ENCODE measurements around the gene STXBP1. TPM values are rescaled to one million over a fixed set of nuclear protein-coding genes. Genes with fewer than 3 reads are reported as not detected.
A peak's percentile ranks its signal among the peaks of the same experiment; 100 is the strongest.

The STXBP1 gene
- total and polyA plus RNA-seq, 9 of the 15 experiments (the other 6 are each of a cell fraction or from before 2014, with no cell fraction given): 4.6 to 35.1 (median 9.7) TPM

GRCh38 chr9:127715470-127716337 lies 103.6 kb downstream of the STXBP1 start, which contains the start of the genes PTRH1 and TTC16 (continued):
- TF ChIP-seq ESRRA (IDR thresholded peaks at IDR 0.05; ENCODE audit: borderline replicate concordance, low read depth) (peak; percentile 56), ASH1L (IDR thresholded peaks at IDR 0.05; ENCODE audit: borderline replicate concordance, low read depth, partially characterized antibody) (peak; percentile 90), CSDE1 (IDR thresholded peaks at IDR 0.05) (peak in 1 of 2 experiments; percentile 52; a peak in 1 of 4 replicates), KDM1A (IDR thresholded peaks at IDR 0.05) (no peak), PRDM10 (IDR thresholded peaks at IDR 0.05; ENCODE audit: partially characterized antibody) (peak; percentile 89), RBM34 (IDR thresholded peaks at IDR 0.05; ENCODE audit: borderline replicate concordance, insufficient read depth, low read length) (no peak), MTA1 (IDR thresholded peaks at IDR 0.05; ENCODE audit: borderline replicate concordance) (peak; percentile 47; the same call in 1 of the 2 replicates), E2F6 (IDR thresholded peaks at IDR 0.05; ENCODE audit: borderline replicate concordance in 1 of 2, extremely low read depth in 1 of 2, insufficient read depth in 1 of 2, insufficient read length in 1 of 2, low read depth in 1 of 2, low read length in 1 of 2, poor library complexity in 1 of 2, severe bottlenecking in 1 of 2) (peak; percentile 63 to 71), SIN3B (IDR thresholded peaks at IDR 0.05; ENCODE audit: low read depth) (peak; percentile 66; the same call in 1 of the 2 replicates), ELF4 (CRISPR knock-in tag; IDR thresholded peaks at IDR 0.05) (peak; percentile 79; the same call in 1 of the 2 replicates), E4F1 (CRISPR knock-in tag; IDR thresholded peaks at IDR 0.05; ENCODE audit: borderline replicate concordance) (no peak), U2AF2 (optimal IDR thresholded peaks at IDR 0.05; ENCODE audit: low read depth, low read length) (no peak), CXXC5 (CRISPR knock-in tag; IDR thresholded peaks at IDR 0.05) (peak; percentile 98), ETS1 (conservative IDR thresholded peaks at IDR 0.05; ENCODE audit: control insufficient read depth, low read depth, low read length) (peak; percentile 96), MBD2 (IDR thresholded peaks at IDR 0.05; ENCODE audit: borderline replicate concordance, low read depth) (peak; percentile 100)

Measured in K562 (cell line).